ENCODE data around the gene LRRC9. TPM values are rescaled to one million over a fixed set of nuclear protein-coding genes. Genes with fewer than 3 reads are reported as not detected.
A peak's percentile ranks its signal among the peaks of the same experiment; 100 is the strongest.

The LRRC9 gene
- total RNA-seq (2013), result not detected
- polyA plus RNA-seq (not detected), polyA minus RNA-seq (not detected in 2 replicates), total RNA-seq (0 to 5.7 (median 0.14) reads per million in 11 experiments)

DNA sequence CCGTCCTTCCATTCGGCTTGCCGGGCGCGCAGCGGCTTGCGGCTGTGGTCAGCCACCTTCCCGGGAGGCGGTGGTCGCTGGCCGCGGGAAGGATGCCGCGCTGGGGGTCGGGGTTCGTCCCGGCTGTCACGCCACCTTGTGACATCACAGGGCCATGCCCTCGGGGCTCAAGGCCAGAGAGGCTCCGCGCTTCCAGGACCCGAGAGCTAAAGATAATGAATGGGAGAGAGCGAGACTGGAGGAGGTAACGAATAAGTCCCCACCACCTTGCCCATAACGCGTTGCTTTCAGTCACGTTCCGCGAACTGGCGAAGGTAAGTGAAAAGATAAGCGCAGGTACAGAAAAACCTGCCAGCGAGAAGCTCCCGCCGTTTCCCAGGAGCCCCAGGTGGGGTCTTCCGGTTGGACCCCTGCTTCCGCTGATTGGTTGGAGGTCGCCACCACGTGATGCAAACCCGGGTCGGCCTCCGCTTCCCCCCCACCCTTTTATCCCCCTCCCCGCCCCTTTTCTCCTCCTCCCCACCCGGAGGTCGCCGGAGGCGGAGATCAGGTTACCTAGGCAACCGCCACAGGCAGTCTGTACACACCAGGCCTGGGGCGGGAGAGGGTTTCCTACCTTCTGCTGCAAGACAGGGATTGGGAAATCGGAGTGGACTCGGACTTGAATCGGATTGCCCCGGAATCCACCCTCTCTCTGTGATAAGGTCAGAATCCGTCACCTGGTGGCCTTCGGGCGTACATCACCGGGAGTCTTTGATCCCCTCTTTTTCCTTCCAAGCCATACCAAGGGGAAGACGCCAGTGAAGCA lies at the start of gene LRRC9:
TSS of gene LRRC9 (plus strand) at position 575 of the 808 bp plus-strand sequence.
- Histone ChIP-seq H3K4me1 (ENCODE audit: control insufficient read depth in 1 of 2, insufficient read depth in 2 of 2, low read length in 2 of 2) (peaks cover 11 to 12% of the 10 kb centered on the region in 2 donors), H3K4me2 (replicated peaks; ENCODE audit: extremely low read depth, low read length, poor library complexity, severe bottlenecking) (peak within 1 kb of the TSS; percentile 80), H2AFZ (ENCODE audit: insufficient read depth, low read depth, low read length, poor library complexity, severe bottlenecking) (peak within 1 kb of the TSS; percentile 73), H3K9me3 (replicated peaks in 1 of 2; ENCODE audit: control insufficient read depth in 1 of 2, insufficient read depth in 1 of 2, low read length in 2 of 2) (no peaks in the 10 kb centered on the region), H3K4me3 (replicated peaks in 1 of 3; ENCODE audit: low read depth in 2 of 3, low read length in 3 of 3) (peak within 1 kb of the TSS; percentile 12 to 69 (median 20)), H3K27ac (ENCODE audit: low read depth in 1 of 2, low read length in 2 of 2) (no peak within 1 kb of the TSS), H3K9ac (ENCODE audit: insufficient read depth, low read length, poor library complexity, severe bottlenecking) (peak within 1 kb of the TSS; percentile 47), H3K27me3 (ENCODE audit: control insufficient read depth in 2 of 2, insufficient read depth in 2 of 2, low read length in 2 of 2) (peaks cover 24 to 25% of the 10 kb centered on the region in 2 donors), H3K79me2 (ENCODE audit: insufficient read depth, low read length) (no peaks in the 10 kb centered on the region), H3K36me3 (replicated peaks in 1 of 2; ENCODE audit: control insufficient read depth in 1 of 2, insufficient read depth in 2 of 2, low read length in 2 of 2) (no peaks in the 10 kb centered on the region), H4K20me1 (ENCODE audit: insufficient read depth, low read length) (no peaks in the 10 kb centered on the region)
- peak in 1 of 3 donors; percentile 9 for DNase-seq
- intact Hi-C loops (cut with micrococcal nuclease), result no loop called here
- Mint-ChIP-seq H3K36me3 (peaks cover 0 to 2% of the 10 kb centered on the region in 2 donors), H3K27me3 (ENCODE audit: low read depth in 3 of 3) (peaks cover 20 to 40% (median 31%) of the 10 kb centered on the region in 3 donors), H3K4me1 (peaks cover 13% of the 10 kb centered on the region), H3K9me3 (peaks cover 0 to 6% (median 0%) of the 10 kb centered on the region in 7 donors), H3K27ac (peak within 1 kb of the TSS in 2 of 7 donors; percentile 24 to 27), H3K4me3 (peak within 1 kb of the TSS; percentile 75 to 96)
- TF ChIP-seq, protein P1, sequence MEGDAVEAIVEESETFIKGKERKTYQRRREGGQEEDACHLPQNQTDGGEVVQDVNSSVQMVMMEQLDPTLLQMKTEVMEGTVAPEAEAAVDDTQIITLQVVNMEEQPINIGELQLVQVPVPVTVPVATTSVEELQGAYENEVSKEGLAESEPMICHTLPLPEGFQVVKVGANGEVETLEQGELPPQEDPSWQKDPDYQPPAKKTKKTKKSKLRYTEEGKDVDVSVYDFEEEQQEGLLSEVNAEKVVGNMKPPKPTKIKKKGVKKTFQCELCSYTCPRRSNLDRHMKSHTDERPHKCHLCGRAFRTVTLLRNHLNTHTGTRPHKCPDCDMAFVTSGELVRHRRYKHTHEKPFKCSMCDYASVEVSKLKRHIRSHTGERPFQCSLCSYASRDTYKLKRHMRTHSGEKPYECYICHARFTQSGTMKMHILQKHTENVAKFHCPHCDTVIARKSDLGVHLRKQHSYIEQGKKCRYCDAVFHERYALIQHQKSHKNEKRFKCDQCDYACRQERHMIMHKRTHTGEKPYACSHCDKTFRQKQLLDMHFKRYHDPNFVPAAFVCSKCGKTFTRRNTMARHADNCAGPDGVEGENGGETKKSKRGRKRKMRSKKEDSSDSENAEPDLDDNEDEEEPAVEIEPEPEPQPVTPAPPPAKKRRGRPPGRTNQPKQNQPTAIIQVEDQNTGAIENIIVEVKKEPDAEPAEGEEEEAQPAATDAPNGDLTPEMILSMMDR (IDR thresholded peaks at IDR 0.05), result no peak
- 2% methylated on average over 32 of the region's 57 CpGs for WGBS (ENCODE audit: insufficient coverage)

DNA sequence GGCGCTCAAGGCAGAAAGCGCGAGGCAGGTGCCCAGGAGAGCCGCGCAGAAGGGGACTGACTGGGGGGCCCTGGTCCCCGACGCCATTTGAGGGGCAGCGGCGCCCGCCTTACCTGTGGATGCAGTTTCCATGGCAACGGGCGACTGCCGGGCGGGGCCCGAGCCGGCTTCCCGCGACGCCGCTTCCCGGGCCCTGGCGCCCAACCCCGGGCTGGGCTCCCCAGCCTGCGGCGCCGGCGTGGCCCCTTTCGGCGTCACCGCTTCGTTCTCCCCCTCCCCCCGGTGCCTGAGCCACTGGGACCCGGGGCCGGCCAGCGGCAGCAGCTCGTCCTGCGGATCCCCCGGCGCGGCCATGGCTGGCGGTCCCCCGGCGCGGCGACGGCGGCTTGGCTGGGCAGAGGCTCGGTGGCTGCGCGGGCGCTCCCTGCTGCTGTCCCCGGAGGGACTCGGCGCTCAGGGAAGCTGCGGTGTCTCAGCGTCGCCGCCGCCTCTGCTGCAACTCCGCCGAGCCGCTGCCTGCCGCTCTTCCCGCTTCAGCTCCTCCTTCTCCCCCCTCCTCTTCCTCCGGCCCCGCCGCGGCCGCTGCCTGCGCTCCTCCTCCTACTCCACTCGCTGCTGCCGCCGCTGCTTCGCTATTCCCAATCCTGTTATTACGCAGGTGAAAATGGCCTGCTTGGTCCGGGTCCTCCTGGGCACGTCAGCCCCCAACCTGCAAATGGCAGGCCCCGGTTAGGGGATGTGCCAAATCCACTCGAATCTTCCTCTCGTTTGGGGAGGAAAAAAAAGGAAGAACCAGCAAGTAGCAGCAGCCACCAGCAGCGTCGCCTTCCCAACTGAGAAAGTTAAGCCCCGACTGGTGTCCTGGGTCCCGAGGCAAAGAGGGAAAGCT lies 49.4 kb upstream of the LRRC9 start, which contains the start of gene RTN1:
TSS of gene RTN1 (minus strand) at position 500 of the 889 bp plus-strand sequence. CDS start at position 354, 146 bp downstream.
- H3K27ac Mint-ChIP-seq, result peak within 1 kb of the TSS in 6 of 7 donors; percentile 69 to 93 (median 81)
- intact Hi-C loops (cut with micrococcal nuclease), result no loop called here
- H3K4me3 Mint-ChIP-seq, result peak within 1 kb of the TSS; percentile 100
- Histone ChIP-seq H3K36me3 (replicated peaks in 1 of 2; ENCODE audit: control insufficient read depth in 1 of 2, insufficient read depth in 2 of 2, low read length in 2 of 2) (no peaks in the 10 kb centered on the region), H3K4me2 (replicated peaks; ENCODE audit: extremely low read depth, low read length, poor library complexity, severe bottlenecking) (peak within 1 kb of the TSS; percentile 83), H3K4me1 (ENCODE audit: control insufficient read depth in 1 of 2, insufficient read depth in 2 of 2, low read length in 2 of 2) (peaks cover 17 to 27% of the 10 kb centered on the region in 2 donors), H3K27me3 (ENCODE audit: control insufficient read depth in 2 of 2, insufficient read depth in 2 of 2, low read length in 2 of 2) (peaks cover 10 to 36% of the 10 kb centered on the region in 2 donors), H3K79me2 (ENCODE audit: insufficient read depth, low read length) (peaks cover 12% of the 10 kb centered on the region), H3K9me3 (replicated peaks in 1 of 2; ENCODE audit: control insufficient read depth in 1 of 2, insufficient read depth in 1 of 2, low read length in 2 of 2) (no peaks in the 10 kb centered on the region), H4K20me1 (ENCODE audit: insufficient read depth, low read length) (peaks cover 45% of the 10 kb centered on the region), H3K27ac (ENCODE audit: low read depth in 1 of 2, low read length in 2 of 2) (peak within 1 kb of the TSS; percentile 0 to 66), H3K9ac (ENCODE audit: insufficient read depth, low read length, poor library complexity, severe bottlenecking) (peak within 1 kb of the TSS; percentile 79), H3K4me3 (replicated peaks in 1 of 3; ENCODE audit: low read depth in 2 of 3, low read length in 3 of 3) (peak within 1 kb of the TSS; percentile 66 to 91 (median 84)), H2AFZ (ENCODE audit: insufficient read depth, low read depth, low read length, poor library complexity, severe bottlenecking) (peak within 1 kb of the TSS; percentile 89)
- under 1% methylated on average over 84 of the region's 84 CpGs for WGBS (ENCODE audit: insufficient coverage)
- H3K4me1 Mint-ChIP-seq, result peaks cover 28% of the 10 kb centered on the region
- peak; percentile 61 to 69 (median 63) for DNase-seq
- peaks cover 0 to 11% of the 10 kb centered on the region in 2 donors for H3K36me3 Mint-ChIP-seq
- TF ChIP-seq, protein P1 (IDR thresholded peaks at IDR 0.05), result no peak
- peaks cover 0 to 14% (median 1%) of the 10 kb centered on the region in 7 donors for H3K9me3 Mint-ChIP-seq
- H3K27me3 Mint-ChIP-seq (ENCODE audit: low read depth in 3 of 3), result peaks cover 35 to 56% (median 45%) of the 10 kb centered on the region in 3 donors

Measured in CD14-positive monocyte (primary cell).